Measurements from ENCODE around the gene AACS. TPM values are rescaled to one million over a fixed set of nuclear protein-coding genes. Genes with fewer than 3 reads are reported as not detected.

The AACS gene
- polyA plus RNA-seq, 1 donor (not counting 4 experiments of a cell fraction or from before 2014, with no cell fraction given): 27.0 TPM

- H3K4me2 ChIP-seq (ENCODE audit: control insufficient read depth, extremely low read depth, insufficient read depth, low read depth, low read length): no peak overlapping the region
- no peak overlapping the region for H2AFZ ChIP-seq (ENCODE audit: control insufficient read depth, low read length)
- no peaks in the 10 kb centered on the region for H3K9me3 ChIP-seq (ENCODE audit: control insufficient read depth, low read depth, low read length)
- H3K27ac ChIP-seq (ENCODE audit: control insufficient read depth, insufficient read depth, low read length): no peak overlapping the region
- H3K9ac ChIP-seq (ENCODE audit: control insufficient read depth, extremely low read depth, insufficient read depth, low read length): no peak overlapping the region
- H3K27me3 ChIP-seq (ENCODE audit: control insufficient read depth, extremely low read depth, insufficient read depth, low read length): no peaks in the 10 kb centered on the region
- no peak overlapping the region for H3K4me3 ChIP-seq (ENCODE audit: control insufficient read depth in 2 of 3, extremely low read depth in 1 of 3, insufficient read depth in 2 of 3, low read depth in 1 of 3, low read length in 3 of 3)
- H3K4me1 ChIP-seq (ENCODE audit: control insufficient read depth, extremely low read depth, insufficient read depth, low read length): no peaks in the 10 kb centered on the region
- H3K79me2 ChIP-seq (ENCODE audit: control insufficient read depth, insufficient read depth, low read length): no peaks in the 10 kb centered on the region
- TF ChIP-seq EZH2 (IDR thresholded peaks at IDR 0.05; ENCODE audit: low read length) (no peak), CTCF (optimal IDR thresholded peaks at IDR 0.05 in 1 of 3, IDR thresholded peaks at IDR 0.05 in 1 of 3, conservative IDR thresholded peaks at IDR 0.05 in 1 of 3; ENCODE audit: extremely low read depth in 1 of 3, insufficient read depth in 2 of 3, low read length in 3 of 3) (no peak)
- H4K20me1 ChIP-seq (ENCODE audit: control insufficient read depth, extremely low read depth, insufficient read depth, low read length): no peaks in the 10 kb centered on the region
- no peaks in the 10 kb centered on the region for H3K36me3 ChIP-seq (ENCODE audit: control insufficient read depth in 2 of 2, extremely low read depth in 1 of 2, insufficient read depth in 2 of 2, low read length in 2 of 2)
- H3K9me1 ChIP-seq (ENCODE audit: control insufficient read depth, extremely low read depth, insufficient read depth, low read length): no peaks in the 10 kb centered on the region
- DNase-seq (ENCODE audit: low read depth, low spot score) (no peak), FAIRE-seq (no peak)
- dilution Hi-C loops (cut with MboI; ENCODE audit: extremely low pct_ligation_motif_present, low sequenced_read_pairs): no loop called here
These were observed 99.3 kb downstream of the AACS start for GRCh38 chr12:125164541-125164940.

GRCh38 chr12:125166041-125166440, 100.8 kb downstream of the AACS start:
- H3K27ac ChIP-seq (ENCODE audit: control insufficient read depth, insufficient read depth, low read length): no peak overlapping the region
- TF ChIP-seq EZH2 (IDR thresholded peaks at IDR 0.05; ENCODE audit: low read length) (no peak), CTCF (optimal IDR thresholded peaks at IDR 0.05 in 1 of 3, IDR thresholded peaks at IDR 0.05 in 1 of 3, conservative IDR thresholded peaks at IDR 0.05 in 1 of 3; ENCODE audit: extremely low read depth in 1 of 3, insufficient read depth in 2 of 3, low read length in 3 of 3) (no peak)
- no peaks in the 10 kb centered on the region for H3K9me1 ChIP-seq (ENCODE audit: control insufficient read depth, extremely low read depth, insufficient read depth, low read length)
- no peak overlapping the region for H3K9ac ChIP-seq (ENCODE audit: control insufficient read depth, extremely low read depth, insufficient read depth, low read length)
- H3K36me3 ChIP-seq (ENCODE audit: control insufficient read depth in 2 of 2, extremely low read depth in 1 of 2, insufficient read depth in 2 of 2, low read length in 2 of 2): no peaks in the 10 kb centered on the region
- H4K20me1 ChIP-seq (ENCODE audit: control insufficient read depth, extremely low read depth, insufficient read depth, low read length): no peaks in the 10 kb centered on the region
- no peak overlapping the region for H3K4me2 ChIP-seq (ENCODE audit: control insufficient read depth, extremely low read depth, insufficient read depth, low read depth, low read length)
- H3K79me2 ChIP-seq (ENCODE audit: control insufficient read depth, insufficient read depth, low read length): no peaks in the 10 kb centered on the region
- no peaks in the 10 kb centered on the region for H3K4me1 ChIP-seq (ENCODE audit: control insufficient read depth, extremely low read depth, insufficient read depth, low read length)
- no peak overlapping the region for H2AFZ ChIP-seq (ENCODE audit: control insufficient read depth, low read length)
- dilution Hi-C loops (cut with MboI; ENCODE audit: extremely low pct_ligation_motif_present, low sequenced_read_pairs): no loop called here
- H3K27me3 ChIP-seq (ENCODE audit: control insufficient read depth, extremely low read depth, insufficient read depth, low read length): no peaks in the 10 kb centered on the region
- H3K4me3 ChIP-seq (ENCODE audit: control insufficient read depth in 2 of 3, extremely low read depth in 1 of 3, insufficient read depth in 2 of 3, low read depth in 1 of 3, low read length in 3 of 3): no peak overlapping the region
- no peak for FAIRE-seq
- H3K9me3 ChIP-seq (ENCODE audit: control insufficient read depth, low read depth, low read length): no peaks in the 10 kb centered on the region
- no peak for DNase-seq (ENCODE audit: low read depth, low spot score)
